ENCODE results near the gene AGR3.

The AGR3 gene

DNA sequence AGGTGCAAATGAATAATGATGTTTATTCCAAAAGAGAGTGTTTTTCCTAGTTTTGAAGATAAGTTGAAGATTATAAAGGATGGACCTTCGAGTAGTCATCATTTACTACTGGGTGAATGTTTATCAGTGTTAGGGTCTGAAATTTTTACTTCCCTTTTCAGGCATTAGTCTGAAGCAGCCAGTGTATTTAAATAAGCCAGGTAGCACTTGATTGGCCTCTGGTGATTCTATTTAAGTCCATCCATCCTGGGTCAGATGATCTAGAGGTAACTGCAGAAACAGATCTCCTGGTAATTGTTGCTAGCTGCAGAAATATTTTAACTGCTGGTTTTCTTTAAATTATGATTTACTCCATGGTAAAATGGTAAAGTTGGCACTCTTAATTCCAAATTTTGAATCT, 42.9 kb downstream of the AGR3 start:
- no peak for TF ChIP-seq EZH2phosphoT487 (conservative IDR thresholded peaks at IDR 0.05; ENCODE audit: low read length)
- TF ChIP-seq, protein P1, sequence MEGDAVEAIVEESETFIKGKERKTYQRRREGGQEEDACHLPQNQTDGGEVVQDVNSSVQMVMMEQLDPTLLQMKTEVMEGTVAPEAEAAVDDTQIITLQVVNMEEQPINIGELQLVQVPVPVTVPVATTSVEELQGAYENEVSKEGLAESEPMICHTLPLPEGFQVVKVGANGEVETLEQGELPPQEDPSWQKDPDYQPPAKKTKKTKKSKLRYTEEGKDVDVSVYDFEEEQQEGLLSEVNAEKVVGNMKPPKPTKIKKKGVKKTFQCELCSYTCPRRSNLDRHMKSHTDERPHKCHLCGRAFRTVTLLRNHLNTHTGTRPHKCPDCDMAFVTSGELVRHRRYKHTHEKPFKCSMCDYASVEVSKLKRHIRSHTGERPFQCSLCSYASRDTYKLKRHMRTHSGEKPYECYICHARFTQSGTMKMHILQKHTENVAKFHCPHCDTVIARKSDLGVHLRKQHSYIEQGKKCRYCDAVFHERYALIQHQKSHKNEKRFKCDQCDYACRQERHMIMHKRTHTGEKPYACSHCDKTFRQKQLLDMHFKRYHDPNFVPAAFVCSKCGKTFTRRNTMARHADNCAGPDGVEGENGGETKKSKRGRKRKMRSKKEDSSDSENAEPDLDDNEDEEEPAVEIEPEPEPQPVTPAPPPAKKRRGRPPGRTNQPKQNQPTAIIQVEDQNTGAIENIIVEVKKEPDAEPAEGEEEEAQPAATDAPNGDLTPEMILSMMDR (IDR thresholded peaks at IDR 0.05; ENCODE audit: insufficient read depth, low read length, poor library complexity, severe bottlenecking): no peak
- Histone ChIP-seq H3K27me3 (ENCODE audit: low read length) (no peaks in the 10 kb centered on the region), H3K4me2 (ENCODE audit: low read depth, low read length, poor library complexity, severe bottlenecking) (no peak overlapping the region), H4K20me1 (ENCODE audit: low read depth, low read length) (no peaks in the 10 kb centered on the region), H3K9me3 (ENCODE audit: insufficient read depth, low read length) (no peaks in the 10 kb centered on the region), H3F3A (ENCODE audit: insufficient read depth) (no peaks in the 10 kb centered on the region), H3K27ac (ENCODE audit: low read depth, low read length) (no peak overlapping the region), H2AFZ (ENCODE audit: low read depth, low read length, severe bottlenecking) (no peak overlapping the region), H3K79me2 (ENCODE audit: insufficient read depth, low read length) (no peaks in the 10 kb centered on the region), H3K9me2 (replicated peaks; ENCODE audit: insufficient read depth, low read length) (no peaks in the 10 kb centered on the region), H3K4me3 (ENCODE audit: insufficient read depth, low read length, poor library complexity, severe bottlenecking) (no peak overlapping the region), H3K9ac (ENCODE audit: low read length) (no peak overlapping the region), H3K36me3 (ENCODE audit: low read length) (no peaks in the 10 kb centered on the region)

DNA sequence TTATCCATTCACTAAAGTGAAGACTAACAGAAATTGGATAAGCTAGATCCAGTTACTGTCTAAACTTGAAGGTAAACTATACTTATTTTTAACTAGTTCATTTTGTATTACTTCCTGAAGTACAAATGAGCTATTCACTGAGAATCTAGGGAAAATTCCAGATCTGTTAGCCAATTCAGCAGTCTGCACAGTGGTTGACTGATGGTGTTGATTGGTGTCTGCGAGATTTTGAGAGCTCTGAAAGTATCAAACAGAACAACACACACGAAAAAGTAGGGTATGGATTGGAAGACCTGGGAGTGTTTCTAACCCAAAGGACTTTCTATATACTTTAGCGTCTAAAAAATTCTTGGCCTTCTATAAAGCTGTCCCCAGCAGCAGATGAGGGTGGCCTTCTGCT, 43.4 kb downstream of the AGR3 start:
- Histone ChIP-seq H3K4me3 (ENCODE audit: insufficient read depth, low read length, poor library complexity, severe bottlenecking) (no peak overlapping the region), H3F3A (ENCODE audit: insufficient read depth) (no peaks in the 10 kb centered on the region), H3K4me2 (ENCODE audit: low read depth, low read length, poor library complexity, severe bottlenecking) (no peak overlapping the region), H3K9me2 (replicated peaks; ENCODE audit: insufficient read depth, low read length) (no peaks in the 10 kb centered on the region), H3K27me3 (ENCODE audit: low read length) (no peaks in the 10 kb centered on the region), H3K36me3 (ENCODE audit: low read length) (no peaks in the 10 kb centered on the region), H3K79me2 (ENCODE audit: insufficient read depth, low read length) (no peaks in the 10 kb centered on the region), H3K9ac (ENCODE audit: low read length) (no peak overlapping the region), H3K27ac (ENCODE audit: low read depth, low read length) (no peak overlapping the region), H4K20me1 (ENCODE audit: low read depth, low read length) (no peaks in the 10 kb centered on the region), H3K9me3 (ENCODE audit: insufficient read depth, low read length) (no peaks in the 10 kb centered on the region), H2AFZ (ENCODE audit: low read depth, low read length, severe bottlenecking) (no peak overlapping the region)
- TF ChIP-seq, protein P1 (IDR thresholded peaks at IDR 0.05; ENCODE audit: insufficient read depth, low read length, poor library complexity, severe bottlenecking): no peak
- TF ChIP-seq EZH2phosphoT487 (conservative IDR thresholded peaks at IDR 0.05; ENCODE audit: low read length): no peak

DNA sequence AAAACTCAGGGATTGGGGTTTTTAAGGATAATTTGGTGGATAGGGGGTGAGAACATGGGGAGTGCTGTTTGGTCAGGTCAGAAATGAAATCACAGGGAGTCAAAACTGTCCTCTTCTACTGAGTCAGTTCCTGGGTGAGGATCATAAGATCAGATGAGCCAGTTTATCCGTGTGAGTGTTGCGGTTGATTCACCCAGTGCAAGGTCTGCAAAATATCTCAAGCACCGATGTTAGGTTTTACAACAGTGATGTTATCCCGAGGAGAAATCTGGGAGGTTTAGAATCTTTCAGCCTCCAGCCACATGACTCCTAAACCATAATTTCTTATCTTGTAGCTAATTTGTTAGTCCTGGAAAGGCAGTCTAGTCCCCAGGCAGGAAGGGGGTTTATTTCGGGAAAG, 45.3 kb downstream of the AGR3 start:
- TF ChIP-seq EZH2phosphoT487 (conservative IDR thresholded peaks at IDR 0.05; ENCODE audit: low read length): no peak
- TF ChIP-seq, protein P1 (IDR thresholded peaks at IDR 0.05; ENCODE audit: insufficient read depth, low read length, poor library complexity, severe bottlenecking): no peak
- Histone ChIP-seq H3F3A (ENCODE audit: insufficient read depth) (no peaks in the 10 kb centered on the region), H3K27ac (ENCODE audit: low read depth, low read length) (no peak overlapping the region), H2AFZ (ENCODE audit: low read depth, low read length, severe bottlenecking) (no peak overlapping the region), H3K36me3 (ENCODE audit: low read length) (no peaks in the 10 kb centered on the region), H3K9me2 (replicated peaks; ENCODE audit: insufficient read depth, low read length) (no peaks in the 10 kb centered on the region), H3K79me2 (ENCODE audit: insufficient read depth, low read length) (no peaks in the 10 kb centered on the region), H3K9ac (ENCODE audit: low read length) (no peak overlapping the region), H4K20me1 (ENCODE audit: low read depth, low read length) (no peaks in the 10 kb centered on the region), H3K4me3 (ENCODE audit: insufficient read depth, low read length, poor library complexity, severe bottlenecking) (no peak overlapping the region), H3K9me3 (ENCODE audit: insufficient read depth, low read length) (no peaks in the 10 kb centered on the region), H3K4me2 (ENCODE audit: low read depth, low read length, poor library complexity, severe bottlenecking) (no peak overlapping the region), H3K27me3 (ENCODE audit: low read length) (no peaks in the 10 kb centered on the region)

Data from SU-DHL-6 (cell line).